Liver (tissue), 9 donors: ENCODE measurements around the gene CHTF8. TPM values are rescaled to one million over a fixed set of nuclear protein-coding genes. Genes with fewer than 3 reads are reported as not detected.

Source experiments
- DNase-seq: peaks from one replicate; pipeline ENCODE4 v3.0.0-alpha.2; 2017; ENCODE audit warnings: low spot score
- H3K27ac ChIP-seq, 2 donors: one replicate each; pipeline ENCODE4 v1.7.0; 2013; ENCODE audit warnings: inconsistent platforms in 2 of 2, low read length in 2 of 2, control low read depth in 1 of 2, low read depth in 1 of 2, mild to moderate bottlenecking in 1 of 2
- H3K27me3 ChIP-seq, 4 donors: one replicate each; pipeline versions ENCODE4 v1.6.1 to v1.7.0; 2013; ENCODE audit warnings: low read length in 3 of 4, inconsistent platforms in 1 of 4, mild to moderate bottlenecking in 1 of 4, moderate library complexity in 1 of 4; ENCODE audit not compliant: control insufficient read depth in 4 of 4, insufficient read depth in 4 of 4
- H3K36me3 ChIP-seq, 4 donors: one replicate each; pipeline versions ENCODE4 v1.6.1 to v1.7.0; 2013; ENCODE audit warnings: low read length in 3 of 4, mild to moderate bottlenecking in 3 of 4, low read depth in 1 of 4, moderate library complexity in 1 of 4; ENCODE audit not compliant: control insufficient read depth in 4 of 4, insufficient read depth in 3 of 4
- H3K4me1 ChIP-seq, 4 donors: one replicate each; pipeline versions ENCODE4 v1.6.1 to v1.7.0; 2013; ENCODE audit warnings: low read length in 3 of 4, mild to moderate bottlenecking in 3 of 4, moderate library complexity in 1 of 4; ENCODE audit not compliant: control insufficient read depth in 4 of 4, insufficient read depth in 4 of 4
- H3K4me3 ChIP-seq, 3 donors: one replicate each; pipeline versions ENCODE4 v1.6.1 to v1.7.0; 2013; ENCODE audit warnings: low read length in 3 of 3, control low read depth in 1 of 3, low read depth in 1 of 3, mild to moderate bottlenecking in 1 of 3
- H3K9ac ChIP-seq, 2 donors: one replicate each; pipeline ENCODE4 v1.7.0; 2013; ENCODE audit warnings: low read length in 2 of 2, mild to moderate bottlenecking in 2 of 2, moderate library complexity in 2 of 2, control low read depth in 1 of 2, low read depth in 1 of 2
- H3K9me3 ChIP-seq, 4 donors: one replicate each; pipeline versions ENCODE4 v1.6.1 to v1.7.0; 2013; ENCODE audit warnings: low read length in 3 of 4; ENCODE audit not compliant: control insufficient read depth in 4 of 4
- EGR1 ChIP-seq, 2 donors: IDR thresholded peaks; 2 replicates each; pipeline ENCODE4 v1.6.1; 2016 to 2018; ENCODE audit warnings: antibody characterized with exemption in 2 of 2, low read depth in 2 of 2
- FOXA1 ChIP-seq: IDR thresholded peaks from 2 replicates; pipeline ENCODE4 v1.6.1; 2016; ENCODE audit warnings: antibody characterized with exemption
- FOXA2 ChIP-seq: IDR thresholded peaks from 2 replicates; pipeline ENCODE4 v1.6.1; 2016; ENCODE audit warnings: antibody characterized with exemption
- GABPA ChIP-seq, 2 donors: IDR thresholded peaks in 1 of 2; conservative IDR thresholded peaks in 1 of 2; 2 replicates each; pipeline ENCODE4 v1.6.1; 2016; ENCODE audit warnings: antibody characterized with exemption in 2 of 2, mild to moderate bottlenecking in 1 of 2, moderate library complexity in 1 of 2
- HNF4A ChIP-seq, 2 donors: conservative IDR thresholded peaks; 2 replicates each; pipeline ENCODE4 v1.6.1; 2016; ENCODE audit warnings: antibody characterized with exemption in 2 of 2, mild to moderate bottlenecking in 2 of 2
- HNF4G ChIP-seq: IDR thresholded peaks from 2 replicates; pipeline ENCODE4 v1.6.1; 2016; ENCODE audit warnings: antibody characterized with exemption
- MAX ChIP-seq: IDR thresholded peaks from 2 replicates; pipeline ENCODE4 v1.6.1; 2016; ENCODE audit warnings: antibody characterized with exemption
- RAD21 ChIP-seq, 2 donors: IDR thresholded peaks; 2 replicates each; pipeline ENCODE4 v1.6.1; 2016; ENCODE audit warnings: antibody characterized with exemption in 2 of 2, mild to moderate bottlenecking in 2 of 2
- RXRA ChIP-seq, 2 donors: IDR thresholded peaks; 2 replicates each; pipeline ENCODE4 v1.6.1; 2017 to 2018; ENCODE audit warnings: antibody characterized with exemption in 2 of 2, mild to moderate bottlenecking in 1 of 2
- SP1 ChIP-seq: IDR thresholded peaks from 2 replicates; pipeline ENCODE4 v1.6.1; 2018; ENCODE audit warnings: antibody characterized with exemption, mild to moderate bottlenecking
- TAF1 ChIP-seq: conservative IDR thresholded peaks from 2 replicates; pipeline ENCODE4 v1.6.1; 2016; ENCODE audit warnings: antibody characterized with exemption, mild to moderate bottlenecking
- YY1 ChIP-seq: IDR thresholded peaks from 2 replicates; pipeline ENCODE4 v1.6.1; 2016; ENCODE audit warnings: antibody characterized with exemption, mild to moderate bottlenecking
- WGBS: extraction: QIAGEN DNeasy Blood & Tissue Kit; methylation state at CpG from one replicate; pipeline ENCODE4 v1.1.7; 2013; 5-methylcytosine and 5-hydroxymethylcytosine counted together
- polyA plus RNA-seq, 2 donors: library from polyadenylated mRNA; stranded (reverse) in 1 of 2; unstranded in 1 of 2; fragments of 200-250 nt in 1 of 2; fragments of >200 nt in 1 of 2; fragmentation: Nextera tagmentation in 1 of 2; extraction: Ambion mirVana in 1 of 2; gene quantifications; one replicate each; pipeline versions ENCODE4 v1.2.1 to v1.2.3, GENCODE V29; 2013 to 2015
- total RNA-seq, 2 donors: library from RNA; depleted of rRNA; stranded (reverse); fragments of >200 nt; gene quantifications; one replicate each; pipeline ENCODE4 v1.2.3, GENCODE V29; 2014
- TF ChIP-seq, protein P1 (sequence below): IDR thresholded peaks from 2 replicates; pipeline ENCODE4 v1.6.1; 2016; ENCODE audit warnings: antibody characterized with exemption
- TF ChIP-seq, protein P2 (sequence below): IDR thresholded peaks from 2 replicates; pipeline ENCODE4 v1.6.1; 2016; ENCODE audit warnings: antibody characterized with exemption
- TF ChIP-seq, protein P3 (sequence below): IDR thresholded peaks from 2 replicates; pipeline ENCODE4 v1.6.1; 2016; ENCODE audit warnings: antibody characterized with exemption, mild to moderate bottlenecking
- TF ChIP-seq, protein P4 (sequence below): fragments of 150-350 bp; IDR thresholded peaks from 2 replicates; pipeline ENCODE4 v1.5.1; 2017; ENCODE audit warnings: improper control_type of control experiment, low read depth, low read length; ENCODE audit not compliant: missing input control
- donor health status: healthy.
- donor health status: healthy.
- donor health status: healthy.
- donor health status: healthy.
- donor health status: healthy.

The CHTF8 gene
- total and polyA plus RNA-seq, 4 donors = 15.2 to 56.9 (median 51.6) TPM

DNA sequence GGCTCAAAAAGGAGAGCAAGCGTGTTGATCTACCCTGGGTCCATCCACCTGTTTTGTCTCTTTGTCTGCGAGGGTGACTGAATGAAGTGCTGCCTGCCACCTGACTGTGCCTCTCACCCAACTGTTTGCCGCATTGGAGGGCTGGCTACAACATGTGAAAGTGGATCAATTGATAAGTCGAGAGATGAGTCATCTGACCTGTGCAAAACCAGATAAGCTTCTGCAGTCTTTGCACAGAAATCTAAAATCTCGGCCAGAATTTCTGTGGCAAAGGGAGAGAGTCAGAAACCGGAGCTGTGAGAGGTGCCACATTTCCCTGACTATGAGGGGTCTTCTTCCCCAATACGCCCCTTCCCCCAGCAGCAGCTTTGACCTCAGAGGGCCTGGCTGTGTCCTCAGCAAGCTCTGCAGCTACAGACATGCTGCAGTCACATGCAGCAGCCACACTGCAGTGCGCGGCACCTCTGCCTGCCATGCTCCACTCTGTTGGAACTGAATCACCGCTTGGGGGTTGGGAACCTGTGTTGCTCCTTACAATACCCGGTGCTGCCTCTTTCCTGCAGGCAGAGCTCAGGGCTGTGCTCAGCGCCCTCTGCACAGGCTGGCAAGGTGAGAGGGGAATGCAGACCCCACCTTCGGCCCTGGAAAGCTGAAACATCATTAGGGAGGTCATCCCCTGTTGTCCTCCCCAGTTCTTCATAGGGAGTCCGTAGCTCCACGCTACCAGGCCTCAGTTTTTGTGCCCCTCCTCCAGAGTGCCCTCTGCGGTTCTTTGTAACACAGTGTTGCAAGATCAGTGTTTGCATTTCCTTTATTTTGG, 43.1 kb downstream of the CHTF8 start (continued):
- TF ChIP-seq TAF1 (no peak), HNF4A (conservative IDR thresholded peaks at IDR 0.05) (peak; percentile 18 to 68), FOXA1 (no peak)
- TF ChIP-seq, protein P1, sequence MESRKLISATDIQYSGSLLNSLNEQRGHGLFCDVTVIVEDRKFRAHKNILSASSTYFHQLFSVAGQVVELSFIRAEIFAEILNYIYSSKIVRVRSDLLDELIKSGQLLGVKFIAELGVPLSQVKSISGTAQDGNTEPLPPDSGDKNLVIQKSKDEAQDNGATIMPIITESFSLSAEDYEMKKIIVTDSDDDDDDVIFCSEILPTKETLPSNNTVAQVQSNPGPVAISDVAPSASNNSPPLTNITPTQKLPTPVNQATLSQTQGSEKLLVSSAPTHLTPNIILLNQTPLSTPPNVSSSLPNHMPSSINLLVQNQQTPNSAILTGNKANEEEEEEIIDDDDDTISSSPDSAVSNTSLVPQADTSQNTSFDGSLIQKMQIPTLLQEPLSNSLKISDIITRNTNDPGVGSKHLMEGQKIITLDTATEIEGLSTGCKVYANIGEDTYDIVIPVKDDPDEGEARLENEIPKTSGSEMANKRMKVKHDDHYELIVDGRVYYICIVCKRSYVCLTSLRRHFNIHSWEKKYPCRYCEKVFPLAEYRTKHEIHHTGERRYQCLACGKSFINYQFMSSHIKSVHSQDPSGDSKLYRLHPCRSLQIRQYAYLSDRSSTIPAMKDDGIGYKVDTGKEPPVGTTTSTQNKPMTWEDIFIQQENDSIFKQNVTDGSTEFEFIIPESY = peak; percentile 36

GRCh38 chr16:69088684-69089083, 43.7 kb downstream of the CHTF8 start:
- H3K9ac ChIP-seq = no peak overlapping the region
- peaks cover 2 to 12% (median 6%) of the 10 kb centered on the region in 4 donors for H3K36me3 ChIP-seq
- peak overlapping the region; percentile 57 to 84 for H3K27ac ChIP-seq
- 74% methylated on average over 4 of the region's 4 CpGs for WGBS
- no peaks in the 10 kb centered on the region for H3K27me3 ChIP-seq
- H3K4me1 ChIP-seq = peaks cover 12 to 19% (median 17%) of the 10 kb centered on the region in 4 donors
- no peak for DNase-seq
- H3K4me3 ChIP-seq = no peak overlapping the region
- H3K9me3 ChIP-seq = no peaks in the 10 kb centered on the region
- TF ChIP-seq RAD21 (IDR thresholded peaks at IDR 0.05) (no peak), GABPA (IDR thresholded peaks at IDR 0.05 in 1 of 2, conservative IDR thresholded peaks at IDR 0.05 in 1 of 2) (no peak), RXRA (IDR thresholded peaks at IDR 0.05) (no peak), MAX (no peak), TAF1 (no peak), HNF4A (conservative IDR thresholded peaks at IDR 0.05) (no peak), FOXA1 (no peak), EGR1 (IDR thresholded peaks at IDR 0.05; ENCODE audit: low read depth in 2 of 2) (no peak), YY1 (no peak), FOXA2 (no peak), SP1 (no peak), HNF4G (no peak)
- TF ChIP-seq, protein P2, sequence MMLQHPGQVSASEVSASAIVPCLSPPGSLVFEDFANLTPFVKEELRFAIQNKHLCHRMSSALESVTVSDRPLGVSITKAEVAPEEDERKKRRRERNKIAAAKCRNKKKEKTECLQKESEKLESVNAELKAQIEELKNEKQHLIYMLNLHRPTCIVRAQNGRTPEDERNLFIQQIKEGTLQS = no peak
- TF ChIP-seq, protein P3, sequence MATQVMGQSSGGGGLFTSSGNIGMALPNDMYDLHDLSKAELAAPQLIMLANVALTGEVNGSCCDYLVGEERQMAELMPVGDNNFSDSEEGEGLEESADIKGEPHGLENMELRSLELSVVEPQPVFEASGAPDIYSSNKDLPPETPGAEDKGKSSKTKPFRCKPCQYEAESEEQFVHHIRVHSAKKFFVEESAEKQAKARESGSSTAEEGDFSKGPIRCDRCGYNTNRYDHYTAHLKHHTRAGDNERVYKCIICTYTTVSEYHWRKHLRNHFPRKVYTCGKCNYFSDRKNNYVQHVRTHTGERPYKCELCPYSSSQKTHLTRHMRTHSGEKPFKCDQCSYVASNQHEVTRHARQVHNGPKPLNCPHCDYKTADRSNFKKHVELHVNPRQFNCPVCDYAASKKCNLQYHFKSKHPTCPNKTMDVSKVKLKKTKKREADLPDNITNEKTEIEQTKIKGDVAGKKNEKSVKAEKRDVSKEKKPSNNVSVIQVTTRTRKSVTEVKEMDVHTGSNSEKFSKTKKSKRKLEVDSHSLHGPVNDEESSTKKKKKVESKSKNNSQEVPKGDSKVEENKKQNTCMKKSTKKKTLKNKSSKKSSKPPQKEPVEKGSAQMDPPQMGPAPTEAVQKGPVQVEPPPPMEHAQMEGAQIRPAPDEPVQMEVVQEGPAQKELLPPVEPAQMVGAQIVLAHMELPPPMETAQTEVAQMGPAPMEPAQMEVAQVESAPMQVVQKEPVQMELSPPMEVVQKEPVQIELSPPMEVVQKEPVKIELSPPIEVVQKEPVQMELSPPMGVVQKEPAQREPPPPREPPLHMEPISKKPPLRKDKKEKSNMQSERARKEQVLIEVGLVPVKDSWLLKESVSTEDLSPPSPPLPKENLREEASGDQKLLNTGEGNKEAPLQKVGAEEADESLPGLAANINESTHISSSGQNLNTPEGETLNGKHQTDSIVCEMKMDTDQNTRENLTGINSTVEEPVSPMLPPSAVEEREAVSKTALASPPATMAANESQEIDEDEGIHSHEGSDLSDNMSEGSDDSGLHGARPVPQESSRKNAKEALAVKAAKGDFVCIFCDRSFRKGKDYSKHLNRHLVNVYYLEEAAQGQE = no peak
- TF ChIP-seq, protein P4, sequence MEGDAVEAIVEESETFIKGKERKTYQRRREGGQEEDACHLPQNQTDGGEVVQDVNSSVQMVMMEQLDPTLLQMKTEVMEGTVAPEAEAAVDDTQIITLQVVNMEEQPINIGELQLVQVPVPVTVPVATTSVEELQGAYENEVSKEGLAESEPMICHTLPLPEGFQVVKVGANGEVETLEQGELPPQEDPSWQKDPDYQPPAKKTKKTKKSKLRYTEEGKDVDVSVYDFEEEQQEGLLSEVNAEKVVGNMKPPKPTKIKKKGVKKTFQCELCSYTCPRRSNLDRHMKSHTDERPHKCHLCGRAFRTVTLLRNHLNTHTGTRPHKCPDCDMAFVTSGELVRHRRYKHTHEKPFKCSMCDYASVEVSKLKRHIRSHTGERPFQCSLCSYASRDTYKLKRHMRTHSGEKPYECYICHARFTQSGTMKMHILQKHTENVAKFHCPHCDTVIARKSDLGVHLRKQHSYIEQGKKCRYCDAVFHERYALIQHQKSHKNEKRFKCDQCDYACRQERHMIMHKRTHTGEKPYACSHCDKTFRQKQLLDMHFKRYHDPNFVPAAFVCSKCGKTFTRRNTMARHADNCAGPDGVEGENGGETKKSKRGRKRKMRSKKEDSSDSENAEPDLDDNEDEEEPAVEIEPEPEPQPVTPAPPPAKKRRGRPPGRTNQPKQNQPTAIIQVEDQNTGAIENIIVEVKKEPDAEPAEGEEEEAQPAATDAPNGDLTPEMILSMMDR = no peak
